HepG2 (cell line): ENCODE data around the gene BAHCC1. TPM values are rescaled to one million over a fixed set of nuclear protein-coding genes. Genes with fewer than 3 reads are reported as not detected.
A peak's percentile ranks its signal among the peaks of the same experiment; 100 is the strongest.

Source experiments
- BCL6 ChIP-seq: IDR thresholded peaks from 2 replicates; pipeline ENCODE4 v1.6.1; 2016; ENCODE audit warnings: missing genetic modification reagents, missing compliant biosample characterization
- ETV5 ChIP-seq: IDR thresholded peaks from 2 replicates; pipeline ENCODE4 v1.6.1; 2018; ENCODE audit warnings: missing biosample characterization, missing genetic modification reagents, inconsistent platforms, borderline replicate concordance
- GATA4 ChIP-seq: sonication (generic); IDR thresholded peaks from 2 replicates; pipeline ENCODE4 v1.6.1; 2016; ENCODE audit warnings: antibody characterized with exemption, low read depth, borderline replicate concordance
- HOXA3 ChIP-seq: sonication (generic); formaldehyde crosslinking; IDR thresholded peaks from 2 replicates; pipeline ENCODE4 v1.5.0; 2020; ENCODE audit warnings: missing genetic modification reagents
- HOXA5 ChIP-seq: sonication (generic); formaldehyde crosslinking; IDR thresholded peaks from 2 replicates; pipeline ENCODE4 v1.4.0; 2020; ENCODE audit warnings: missing genetic modification reagents
- KDM5B ChIP-seq: sonication (generic); formaldehyde crosslinking; IDR thresholded peaks from 2 replicates; pipeline ENCODE4 v1.4.0; 2020; ENCODE audit warnings: missing genetic modification reagents, mild to moderate bottlenecking, borderline replicate concordance
- RFX5 ChIP-seq: IDR thresholded peaks from 2 replicates; pipeline ENCODE4 v1.6.1; 2011; ENCODE audit warnings: low read depth, low read length, improper control_type of control experiment
- TCF12 ChIP-seq, 2 experiments: fragments of 450-650 bp in 1 of 2; sonication (generic) in 1 of 2; formaldehyde crosslinking in 1 of 2; IDR thresholded peaks; 2 replicates each; pipeline versions ENCODE4 v1.6.1 to v1.8.0; 2017 to 2022; ENCODE audit warnings: antibody characterized with exemption in 1 of 2, mild to moderate bottlenecking in 1 of 2, missing genetic modification reagents in 1 of 2, moderate library complexity in 1 of 2
- U2AF1 ChIP-seq: fragments of 200-400 bp; formaldehyde crosslinking; optimal IDR thresholded peaks from 2 replicates; pipeline ENCODE3; 2017; ENCODE audit warnings: mild to moderate bottlenecking, low read depth, low read length
- ZBTB21 ChIP-seq: sonication (generic); formaldehyde crosslinking; IDR thresholded peaks from 2 replicates; pipeline ENCODE4 v1.4.0; 2020; ENCODE audit warnings: missing genetic modification reagents
- ZEB1 ChIP-seq: IDR thresholded peaks from 2 replicates; pipeline ENCODE4 v1.6.1; 2012; ENCODE audit warnings: mild to moderate bottlenecking, low read depth, inconsistent platforms; ENCODE audit not compliant: insufficient replicate concordance
- ZNF138 ChIP-seq: sonication (generic); formaldehyde crosslinking; IDR thresholded peaks from 2 replicates; pipeline ENCODE4 v1.5.0; 2020; ENCODE audit warnings: mild to moderate bottlenecking, low read depth, missing genetic modification reagents
- ZNF446 ChIP-seq: sonication (generic); formaldehyde crosslinking; IDR thresholded peaks from 2 replicates; pipeline ENCODE4 v1.5.0; 2020; ENCODE audit warnings: mild to moderate bottlenecking, missing genetic modification reagents
- polyA plus RNA-seq, 8 experiments: library from polyadenylated mRNA; depleted of rRNA in 3 of 8; stranded (reverse) in 7 of 8; unstranded in 1 of 8; fragments of >200 nt; fragmentation: Illumina TruSeq in 4 of 8; extraction: Trizol in 4 of 8; gene quantifications; 2 replicates each; pipeline versions ENCODE4 v1.2.1 to v1.2.3, GENCODE V29; 2011 to 2016; ENCODE audit warnings: low read depth in 4 of 8, missing spikeins in 1 of 8, mixed read lengths in 1 of 8; ENCODE audit not compliant: insufficient read depth in 1 of 8
- total RNA-seq, 5 experiments: library from RNA; depleted of rRNA; stranded (reverse); fragments of >200 nt; fragmentation: Illumina TruSeq; extraction: Trizol; gene quantifications; 2 replicates each; pipeline ENCODE4 v1.2.3, GENCODE V29; 2016; ENCODE audit warnings: low read depth in 1 of 5
- TF ChIP-seq, protein P1 (sequence below): sonication (generic); formaldehyde crosslinking; IDR thresholded peaks from 2 replicates; pipeline ENCODE4 v1.4.0; 2020; ENCODE audit warnings: mild to moderate bottlenecking, missing genetic modification reagents
- TF ChIP-seq, protein P2 (sequence below): sonication (generic); formaldehyde crosslinking; IDR thresholded peaks from 2 replicates; pipeline ENCODE4 v1.5.0; 2020; ENCODE audit warnings: mild to moderate bottlenecking, missing genetic modification reagents, borderline replicate concordance
- TF ChIP-seq, protein P3 (sequence below): sonication (generic); formaldehyde crosslinking; IDR thresholded peaks from 2 replicates; pipeline ENCODE4 v1.8.0; 2022; ENCODE audit warnings: mild to moderate bottlenecking, missing genetic modification reagents, moderate library complexity
- TF ChIP-seq, protein P4 (sequence below): sonication (generic); formaldehyde crosslinking; IDR thresholded peaks from 2 replicates; pipeline ENCODE4 v1.5.0; 2020; ENCODE audit warnings: missing genetic modification reagents

The BAHCC1 gene
- total and polyA plus RNA-seq, 2 of the 13 experiments (the other 11 are each of a cell fraction or from before 2014, with no cell fraction given) = 1.4 to 1.7 TPM

DNA sequence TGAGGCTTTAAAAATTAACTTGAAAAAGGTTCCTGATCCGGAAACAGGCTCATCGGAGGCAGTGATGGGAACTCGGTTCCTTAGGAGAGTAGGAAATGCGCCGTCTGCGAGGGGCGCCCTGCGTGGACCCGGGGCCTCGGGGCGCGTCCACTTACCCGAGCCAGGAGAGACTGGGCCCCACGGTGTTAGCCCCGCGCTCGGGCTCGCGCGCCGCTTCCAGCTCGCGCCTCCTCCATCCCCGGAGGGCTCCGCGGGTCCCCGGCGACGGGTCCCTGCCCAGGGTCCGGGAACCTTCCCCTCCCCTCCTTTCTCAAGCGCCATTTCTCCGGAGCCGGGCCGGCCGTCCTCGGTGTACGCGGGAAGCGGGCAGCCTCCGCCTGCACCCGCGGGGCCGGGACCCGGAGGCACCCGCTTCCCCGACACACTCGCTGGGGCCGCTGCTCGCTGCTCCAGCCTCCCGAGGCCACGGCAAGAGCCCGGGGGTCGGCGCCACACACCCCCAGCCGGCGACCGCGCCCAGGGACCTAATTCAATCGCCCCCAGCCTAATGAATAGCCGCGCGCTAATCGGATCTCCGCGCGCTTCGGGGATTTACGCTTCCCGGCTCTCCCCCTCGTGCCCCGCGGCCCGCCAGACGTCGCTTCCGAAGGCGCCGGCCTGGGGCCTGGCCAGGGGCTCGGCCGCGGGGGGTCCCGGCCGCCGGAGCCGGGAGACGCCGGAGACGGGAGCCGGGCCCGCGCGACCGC is 2.2 kb upstream of the BAHCC1 start (continued):
- TF ChIP-seq BCL6 (CRISPR knock-in tag) (peak; percentile 76), ZNF138 (CRISPR knock-in tag) (no peak), GATA4 (no peak), RFX5 (no peak), KDM5B (CRISPR knock-in tag) (peak; percentile 25; the same call in 1 of the 2 replicates), ZNF446 (CRISPR knock-in tag) (no peak), HOXA3 (no peak), ZEB1 (no peak), ETV5 (CRISPR knock-in tag) (no peak), HOXA5 (CRISPR knock-in tag) (no peak; the same call in 1 of the 2 replicates), TCF12 (IDR thresholded peaks at IDR 0.05) (no peak), TCF12 (CRISPR knock-in tag; IDR thresholded peaks at IDR 0.05) (0 out of 2 replicates have a peak, but pooled peaks have one; percentile 24), U2AF1 (no peak), ZBTB21 (CRISPR knock-in tag) (no peak)
- TF ChIP-seq, protein P1, sequence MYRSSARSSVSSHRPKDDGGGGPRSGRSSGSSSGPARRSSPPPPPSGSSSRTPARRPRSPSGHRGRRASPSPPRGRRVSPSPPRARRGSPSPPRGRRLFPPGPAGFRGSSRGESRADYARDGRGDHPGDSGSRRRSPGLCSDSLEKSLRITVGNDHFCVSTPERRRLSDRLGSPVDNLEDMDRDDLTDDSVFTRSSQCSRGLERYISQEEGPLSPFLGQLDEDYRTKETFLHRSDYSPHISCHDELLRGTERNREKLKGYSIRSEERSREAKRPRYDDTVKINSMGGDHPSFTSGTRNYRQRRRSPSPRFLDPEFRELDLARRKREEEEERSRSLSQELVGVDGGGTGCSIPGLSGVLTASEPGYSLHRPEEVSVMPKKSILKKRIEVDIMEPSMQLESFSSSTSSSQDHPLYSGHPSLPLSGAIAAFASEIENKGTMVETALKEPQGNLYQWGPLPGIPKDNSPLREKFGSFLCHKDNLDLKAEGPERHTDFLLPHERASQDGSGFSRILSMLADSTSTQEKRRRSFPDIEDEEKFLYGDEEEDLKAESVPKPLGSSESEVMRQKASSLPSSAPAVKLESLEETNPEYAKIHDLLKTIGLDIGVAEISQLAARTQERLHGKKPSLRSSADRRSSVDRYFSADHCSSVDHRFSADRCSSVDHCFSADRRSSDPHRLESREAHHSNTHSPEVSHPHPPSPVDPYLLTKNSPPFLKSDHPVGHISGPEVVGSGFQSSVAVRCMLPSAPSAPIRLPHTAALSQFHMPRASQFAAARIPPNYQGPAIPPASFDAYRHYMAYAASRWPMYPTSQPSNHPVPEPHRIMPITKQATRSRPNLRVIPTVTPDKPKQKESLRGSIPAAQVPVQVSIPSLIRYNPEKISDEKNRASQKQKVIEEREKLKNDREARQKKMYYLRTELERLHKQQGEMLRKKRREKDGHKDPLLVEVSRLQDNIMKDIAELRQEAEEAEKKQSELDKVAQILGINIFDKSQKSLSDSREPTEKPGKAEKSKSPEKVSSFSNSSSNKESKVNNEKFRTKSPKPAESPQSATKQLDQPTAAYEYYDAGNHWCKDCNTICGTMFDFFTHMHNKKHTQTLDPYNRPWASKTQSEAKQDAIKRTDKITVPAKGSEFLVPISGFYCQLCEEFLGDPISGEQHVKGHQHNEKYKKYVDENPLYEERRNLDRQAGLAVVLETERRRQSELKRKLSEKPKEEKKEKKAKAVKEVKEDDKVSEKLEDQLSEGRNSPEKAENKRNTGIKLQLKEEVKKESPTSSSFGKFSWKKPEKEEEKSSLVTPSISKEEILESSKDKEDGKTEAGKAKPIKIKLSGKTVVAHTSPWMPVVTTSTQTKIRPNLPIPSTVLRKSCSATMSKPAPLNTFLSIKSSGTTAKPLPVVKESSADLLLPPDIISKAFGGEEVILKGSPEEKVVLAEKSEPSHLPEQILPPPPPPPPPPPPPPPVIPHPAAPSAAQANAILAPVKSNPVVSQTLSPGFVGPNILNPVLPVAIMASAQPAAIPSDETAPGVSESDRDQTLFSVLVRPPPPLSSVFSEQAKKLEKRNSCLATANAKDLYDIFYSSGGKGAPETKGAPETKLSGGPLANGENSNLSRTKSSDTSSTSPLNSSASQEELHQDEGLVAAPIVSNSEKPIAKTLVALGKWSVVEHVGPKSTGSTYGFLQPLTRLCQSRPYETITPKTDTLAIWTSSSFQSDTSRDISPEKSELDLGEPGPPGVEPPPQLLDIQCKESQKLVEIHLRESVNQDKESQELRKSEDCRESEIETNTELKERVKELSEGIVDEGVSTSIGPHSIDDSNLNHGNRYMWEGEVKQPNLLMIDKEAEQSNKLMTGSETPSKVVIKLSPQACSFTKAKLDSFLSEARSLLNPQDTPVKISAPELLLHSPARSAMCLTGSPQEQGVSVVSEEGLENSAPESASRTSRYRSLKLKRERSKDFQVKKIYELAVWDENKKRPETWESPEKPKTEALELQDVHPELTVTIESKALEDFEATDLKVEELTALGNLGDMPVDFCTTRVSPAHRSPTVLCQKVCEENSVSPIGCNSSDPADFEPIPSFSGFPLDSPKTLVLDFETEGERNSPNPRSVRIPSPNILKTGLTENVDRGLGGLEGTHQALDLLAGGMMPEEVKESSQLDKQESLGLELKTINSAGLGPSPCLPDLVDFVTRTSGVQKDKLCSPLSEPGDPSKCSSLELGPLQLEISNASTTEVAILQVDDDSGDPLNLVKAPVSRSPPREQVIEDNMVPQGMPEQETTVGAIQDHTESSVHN = 0 out of 2 replicates have a peak, but pooled peaks have one; percentile 44
- TF ChIP-seq, protein P2, sequence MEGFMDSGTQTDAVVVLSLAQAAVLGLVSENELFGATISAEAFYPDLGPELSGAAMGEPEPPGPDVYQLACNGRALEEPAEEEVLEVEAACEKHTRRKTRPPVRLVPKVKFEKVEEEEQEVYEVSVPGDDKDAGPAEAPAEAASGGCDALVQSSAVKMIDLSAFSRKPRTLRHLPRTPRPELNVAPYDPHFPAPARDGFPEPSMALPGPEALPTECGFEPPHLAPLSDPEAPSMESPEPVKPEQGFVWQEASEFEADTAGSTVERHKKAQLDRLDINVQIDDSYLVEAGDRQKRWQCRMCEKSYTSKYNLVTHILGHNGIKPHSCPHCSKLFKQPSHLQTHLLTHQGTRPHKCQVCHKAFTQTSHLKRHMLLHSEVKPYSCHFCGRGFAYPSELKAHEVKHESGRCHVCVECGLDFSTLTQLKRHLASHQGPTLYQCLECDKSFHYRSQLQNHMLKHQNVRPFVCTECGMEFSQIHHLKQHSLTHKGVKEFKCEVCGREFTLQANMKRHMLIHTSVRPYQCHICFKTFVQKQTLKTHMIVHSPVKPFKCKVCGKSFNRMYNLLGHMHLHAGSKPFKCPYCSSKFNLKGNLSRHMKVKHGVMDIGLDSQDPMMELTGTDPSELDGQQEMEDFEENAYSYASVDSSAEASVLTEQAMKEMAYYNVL (CRISPR knock-in tag) = 0 out of 2 replicates have a peak, but pooled peaks have one; percentile 17
- TF ChIP-seq, protein P3, sequence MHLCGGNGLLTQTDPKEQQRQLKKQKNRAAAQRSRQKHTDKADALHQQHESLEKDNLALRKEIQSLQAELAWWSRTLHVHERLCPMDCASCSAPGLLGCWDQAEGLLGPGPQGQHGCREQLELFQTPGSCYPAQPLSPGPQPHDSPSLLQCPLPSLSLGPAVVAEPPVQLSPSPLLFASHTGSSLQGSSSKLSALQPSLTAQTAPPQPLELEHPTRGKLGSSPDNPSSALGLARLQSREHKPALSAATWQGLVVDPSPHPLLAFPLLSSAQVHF (CRISPR knock-in tag) = no peak
- TF ChIP-seq, protein P4, sequence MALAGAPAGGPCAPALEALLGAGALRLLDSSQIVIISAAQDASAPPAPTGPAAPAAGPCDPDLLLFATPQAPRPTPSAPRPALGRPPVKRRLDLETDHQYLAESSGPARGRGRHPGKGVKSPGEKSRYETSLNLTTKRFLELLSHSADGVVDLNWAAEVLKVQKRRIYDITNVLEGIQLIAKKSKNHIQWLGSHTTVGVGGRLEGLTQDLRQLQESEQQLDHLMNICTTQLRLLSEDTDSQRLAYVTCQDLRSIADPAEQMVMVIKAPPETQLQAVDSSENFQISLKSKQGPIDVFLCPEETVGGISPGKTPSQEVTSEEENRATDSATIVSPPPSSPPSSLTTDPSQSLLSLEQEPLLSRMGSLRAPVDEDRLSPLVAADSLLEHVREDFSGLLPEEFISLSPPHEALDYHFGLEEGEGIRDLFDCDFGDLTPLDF (CRISPR knock-in tag) = no peak
